Fibroblast of skin of back (primary cell): ENCODE data around the gene SPAG16.
"Not testable (repeated sequence)": the region's sequence is repeated elsewhere in the genome, so short reads cannot be mapped to it uniquely, and the experiment has no call there.

Experiments
- DNase-seq: peaks from one replicate; pipeline ENCODE4 v3.0.0-alpha.2; 2013

Gene SPAG16

DNA sequence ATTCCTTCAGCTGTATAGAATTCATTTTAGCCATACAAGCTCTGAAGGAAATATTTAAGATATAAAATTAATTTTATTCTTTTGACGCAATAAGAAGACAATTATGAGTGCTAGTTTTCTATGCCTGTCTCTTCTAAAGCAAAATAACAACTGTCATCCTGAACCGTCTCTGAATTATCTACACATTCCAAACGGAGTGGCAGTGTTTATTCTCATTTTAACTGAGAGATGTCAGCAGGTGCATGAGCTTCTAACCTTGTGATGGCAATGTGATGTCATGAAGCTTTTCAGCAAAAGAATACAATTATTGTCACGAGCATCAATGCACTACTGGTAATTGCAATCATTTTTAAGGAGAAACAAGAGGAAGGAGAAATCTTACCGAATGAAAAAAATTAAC is 274.8 kb downstream of the SPAG16 start:
- no peak for DNase-seq

DNA sequence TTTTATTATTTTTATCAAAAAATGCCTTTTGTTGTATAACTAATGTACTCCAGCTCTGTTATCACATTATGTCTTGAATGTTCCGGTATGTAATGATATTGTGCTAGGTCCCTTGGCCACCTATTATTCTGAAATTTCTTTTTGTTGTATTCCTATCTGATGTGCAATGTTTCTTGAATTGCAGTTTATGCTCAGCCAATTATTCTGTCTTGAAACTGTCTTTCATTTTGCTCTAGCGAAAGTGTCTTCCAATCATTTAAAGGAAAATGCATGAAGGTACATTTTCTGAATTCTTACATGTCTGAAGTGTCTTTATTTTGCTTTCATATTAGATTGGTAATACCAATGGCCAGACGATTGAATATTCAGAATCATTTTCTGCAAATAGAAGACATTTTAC is 277.5 kb downstream of the SPAG16 start:
- DNase-seq = no peak

DNA sequence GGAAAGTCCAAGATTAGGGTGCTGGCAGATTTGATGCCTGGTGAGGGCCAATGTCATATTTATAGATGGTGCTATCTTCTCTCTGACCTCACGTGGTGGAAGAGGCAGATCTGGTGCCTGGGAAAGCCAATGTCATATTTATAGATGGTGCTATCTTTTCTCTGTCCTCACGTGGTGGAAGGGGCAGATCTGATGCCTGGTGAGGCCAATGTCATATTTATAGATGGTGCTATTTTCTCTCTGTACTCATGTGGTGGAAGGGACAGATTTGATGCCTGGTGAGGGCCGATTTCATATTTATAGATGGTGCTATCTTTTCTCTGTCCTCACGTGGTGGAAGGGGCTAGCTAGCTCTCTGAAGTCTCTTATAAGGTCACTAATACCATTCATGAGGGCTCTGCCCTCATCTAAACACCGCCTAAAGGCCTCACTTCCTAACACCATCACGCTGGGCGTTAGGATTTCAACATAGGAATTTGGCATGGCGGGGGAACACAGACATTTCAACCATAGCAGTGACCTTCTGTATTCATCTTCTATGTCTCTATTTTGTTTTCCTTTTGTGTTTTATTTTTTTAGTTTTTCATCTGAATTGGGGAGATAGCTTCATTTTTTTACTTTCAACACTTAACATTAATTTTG is 278.4 kb downstream of the SPAG16 start:
- no peak for DNase-seq

GRCh38 chr2:213566846-213567245 is 282.6 kb downstream of the SPAG16 start:
- no peak for DNase-seq

DNA sequence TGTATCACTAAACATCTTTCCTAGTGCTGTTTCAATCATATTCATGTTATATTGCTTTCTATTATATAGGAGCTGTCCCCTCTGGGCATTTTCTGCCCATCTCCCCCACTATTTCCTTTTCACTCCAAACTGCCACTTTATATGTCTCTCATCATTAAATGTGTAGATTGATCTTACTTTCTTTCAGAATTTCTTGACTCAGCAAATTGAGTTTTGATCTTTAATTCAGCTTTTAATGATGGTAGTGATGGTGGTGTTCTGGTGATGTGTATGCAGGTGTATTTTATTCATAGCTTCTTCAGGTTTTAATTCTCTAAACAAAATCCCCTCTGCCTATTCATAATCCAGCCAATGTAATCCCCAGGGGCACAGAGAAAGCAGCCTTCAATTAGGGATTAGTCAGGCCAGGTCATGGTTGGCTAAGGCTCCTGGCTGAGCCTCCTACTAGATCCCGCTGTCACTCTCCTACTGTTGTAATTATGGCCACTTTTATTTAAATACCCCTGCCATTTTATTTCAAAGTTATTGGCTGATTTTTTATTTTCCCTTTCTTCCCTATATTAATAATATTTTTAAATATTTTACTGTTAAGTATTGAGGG is 325.4 kb downstream of the SPAG16 start:
- DNase-seq = no peak

DNA sequence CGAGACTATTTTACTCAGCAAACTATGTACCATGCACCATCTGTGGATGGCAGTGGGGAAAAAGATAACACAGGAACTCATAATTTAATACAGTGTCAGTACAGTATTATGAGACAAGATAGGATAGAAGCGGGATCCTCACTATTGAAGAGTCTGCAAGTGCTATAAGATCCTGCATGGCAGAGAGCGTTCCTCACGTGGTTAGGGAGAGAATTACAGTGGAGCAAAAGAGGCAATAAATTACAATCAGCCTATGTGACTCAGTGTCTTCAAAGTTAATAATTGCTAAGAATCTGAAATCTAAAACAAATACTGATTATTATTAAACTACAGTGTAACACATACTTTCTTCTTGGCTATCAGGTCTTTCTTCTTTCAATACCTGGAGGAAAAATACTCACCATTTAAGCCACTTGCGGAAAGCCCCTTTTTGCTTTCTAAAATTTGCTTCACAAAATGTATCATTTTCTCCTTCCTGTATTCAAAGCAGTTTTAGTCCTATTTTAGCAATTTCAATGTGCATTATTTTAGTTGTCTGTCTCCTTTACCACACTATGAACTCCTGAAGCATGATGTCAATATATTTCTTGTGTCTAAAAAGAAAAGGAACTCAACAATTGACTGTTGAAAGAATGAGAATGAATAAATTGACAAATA is 342.9 kb downstream of the SPAG16 start:
- no peak for DNase-seq

DNA sequence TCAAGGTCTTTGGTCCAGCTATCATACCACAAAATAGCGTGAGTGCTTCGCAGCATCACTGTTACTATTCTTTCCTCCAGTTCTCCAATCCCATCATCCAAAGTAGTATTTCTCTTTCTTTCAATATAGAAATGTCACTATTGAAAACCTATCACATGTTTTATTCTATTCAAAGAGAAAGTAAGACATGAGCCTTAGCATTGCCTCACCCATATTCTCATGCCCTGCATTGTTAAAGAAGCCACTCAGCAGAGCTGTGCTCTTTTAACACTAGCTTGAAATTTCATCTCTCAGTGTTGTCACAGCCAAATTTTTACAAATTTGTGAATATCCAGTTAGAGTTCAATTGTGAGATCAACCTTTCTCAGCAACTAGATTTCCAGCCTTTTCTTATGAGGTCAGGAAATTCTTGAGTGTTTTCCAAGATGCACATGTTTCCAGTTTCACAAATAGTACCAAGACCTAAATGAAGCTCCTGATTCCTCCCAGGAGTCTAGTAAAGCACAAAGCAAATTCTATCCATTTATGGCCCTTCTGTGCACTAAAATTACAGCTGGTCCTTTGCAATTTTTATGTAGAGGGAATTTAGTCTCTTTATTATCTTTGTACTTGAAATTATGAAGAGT is 343.7 kb downstream of the SPAG16 start:
- DNase-seq = no peak

DNA sequence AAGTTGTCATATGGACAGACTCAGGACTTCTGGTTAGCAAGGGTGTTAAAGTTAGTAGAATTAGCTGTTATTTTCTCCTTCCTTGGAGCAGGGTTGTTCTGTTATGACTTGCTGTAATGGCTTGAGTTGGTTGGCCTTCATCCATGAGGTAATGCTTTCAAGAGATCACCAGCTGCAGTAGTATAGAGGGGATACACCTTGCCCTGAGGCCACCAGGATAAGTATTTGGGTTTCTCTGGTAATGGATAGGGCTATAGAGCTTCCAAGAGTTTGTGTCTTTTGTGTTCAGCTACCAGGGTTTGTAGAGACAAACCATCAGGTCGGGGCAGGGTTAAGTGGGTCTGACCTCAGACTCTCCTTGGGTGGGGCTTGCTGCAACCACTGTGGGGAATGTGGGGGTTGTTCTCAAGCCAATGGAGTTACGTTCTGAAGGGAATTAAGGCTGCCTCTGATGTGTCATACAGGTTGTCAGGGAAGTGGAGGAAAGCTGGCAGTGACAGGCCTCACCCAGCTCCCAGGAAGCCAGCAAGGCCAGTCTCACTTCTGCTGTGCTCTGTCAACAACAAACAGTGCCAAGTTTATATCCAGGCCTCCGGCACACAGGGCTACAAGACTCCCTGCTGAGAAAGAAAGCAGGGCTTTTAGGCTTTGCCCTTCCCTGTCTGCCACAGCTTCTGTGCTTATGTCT is 356.6 kb downstream of the SPAG16 start:
- no peak for DNase-seq

DNA sequence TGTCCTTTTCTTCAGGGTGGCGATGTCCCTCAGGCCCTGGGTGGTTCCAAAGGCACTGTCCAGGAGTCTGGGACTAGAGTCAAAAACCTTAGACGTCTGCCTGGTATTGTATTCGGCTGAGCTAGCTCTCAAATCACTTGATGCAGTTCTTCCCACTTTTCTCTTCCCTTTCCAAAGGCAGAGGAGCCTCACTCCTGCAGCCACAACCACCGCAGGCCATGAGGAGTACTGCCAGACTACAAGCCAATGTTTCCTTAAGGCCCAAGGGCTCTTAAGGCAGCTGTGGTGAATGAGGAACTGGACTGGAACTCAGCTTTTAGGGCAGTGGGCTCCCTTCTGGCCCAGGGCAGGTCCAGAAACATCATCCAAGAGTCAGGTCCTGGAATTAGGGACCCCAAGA is 360.7 kb downstream of the SPAG16 start:
- DNase-seq = no peak

DNA sequence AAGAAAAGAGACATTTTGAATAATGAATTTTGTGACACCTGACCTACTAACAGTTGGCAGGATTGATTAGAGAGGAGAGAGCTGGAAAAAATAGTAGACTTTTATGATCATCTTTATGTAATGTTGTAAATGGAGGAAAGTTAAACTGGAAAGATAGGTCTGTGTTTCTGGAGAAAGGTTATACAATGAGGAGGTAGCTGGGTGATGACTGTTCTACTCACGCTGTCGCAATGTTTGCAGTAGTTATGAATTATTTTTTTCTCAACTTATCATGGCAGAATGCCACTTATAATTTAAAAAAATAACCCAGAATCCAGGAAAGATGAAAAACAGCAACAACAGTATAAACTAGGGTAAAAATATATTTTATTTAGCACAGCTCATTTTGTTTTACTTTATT is 364.9 kb downstream of the SPAG16 start:
- DNase-seq = no peak

DNA sequence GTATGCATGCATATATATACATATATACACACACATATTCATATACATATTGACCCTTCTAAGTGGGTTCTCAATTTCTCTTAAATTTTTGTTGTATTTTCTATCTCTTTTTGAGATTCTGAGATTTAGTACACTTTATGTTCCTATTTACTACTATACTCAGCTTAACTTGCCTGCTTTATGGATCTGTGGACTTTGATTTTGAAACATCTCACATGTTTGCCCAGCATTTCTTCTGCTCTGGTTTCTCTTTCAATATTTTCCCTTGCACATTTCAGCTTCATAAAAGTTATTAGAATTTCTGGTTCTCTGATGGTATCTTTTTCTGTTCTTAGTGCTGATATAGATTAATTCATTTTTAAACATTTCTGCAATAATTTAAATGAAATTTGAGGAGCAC is 380.6 kb downstream of the SPAG16 start:
- DNase-seq = no peak

GRCh38 chr2:213669657-213670056 is 385.4 kb downstream of the SPAG16 start:
- DNase-seq = no peak

DNA sequence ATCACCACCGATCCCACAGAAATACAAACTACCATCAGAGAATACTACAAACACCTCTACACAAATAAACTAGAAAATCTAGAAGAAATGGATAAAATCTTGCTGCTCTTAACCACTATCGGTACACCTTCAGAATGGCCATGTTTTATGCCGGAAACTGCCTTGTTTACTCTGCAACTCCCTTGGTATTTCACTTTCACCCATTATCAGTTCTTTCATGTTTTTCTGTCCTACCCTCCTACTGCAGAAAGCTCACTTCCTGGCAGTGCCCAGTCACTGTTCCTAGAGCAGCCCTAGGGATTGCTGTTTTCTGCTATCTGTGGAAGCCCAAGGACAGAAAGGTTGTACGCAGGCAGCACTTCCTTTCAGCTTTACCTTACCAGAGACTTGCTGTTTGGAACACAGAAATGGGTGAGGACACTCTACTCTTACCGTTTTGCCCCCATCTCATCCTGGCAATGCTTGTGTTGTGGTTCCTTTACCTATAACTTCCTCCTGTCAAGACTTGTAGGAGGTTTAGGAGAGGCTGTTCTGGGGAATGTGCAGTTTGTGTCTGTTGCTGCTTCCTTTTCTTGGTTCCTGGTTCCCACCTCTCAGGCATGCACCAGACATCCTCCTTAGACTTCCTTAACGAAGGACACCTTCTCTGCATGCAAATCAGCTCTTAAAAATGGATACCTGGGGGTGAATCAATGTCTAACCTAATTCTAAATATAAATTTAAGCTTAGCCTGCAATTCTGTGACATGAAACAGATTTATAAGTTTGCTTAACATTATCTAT is 394.4 kb downstream of the SPAG16 start:
- no peak for DNase-seq

DNA sequence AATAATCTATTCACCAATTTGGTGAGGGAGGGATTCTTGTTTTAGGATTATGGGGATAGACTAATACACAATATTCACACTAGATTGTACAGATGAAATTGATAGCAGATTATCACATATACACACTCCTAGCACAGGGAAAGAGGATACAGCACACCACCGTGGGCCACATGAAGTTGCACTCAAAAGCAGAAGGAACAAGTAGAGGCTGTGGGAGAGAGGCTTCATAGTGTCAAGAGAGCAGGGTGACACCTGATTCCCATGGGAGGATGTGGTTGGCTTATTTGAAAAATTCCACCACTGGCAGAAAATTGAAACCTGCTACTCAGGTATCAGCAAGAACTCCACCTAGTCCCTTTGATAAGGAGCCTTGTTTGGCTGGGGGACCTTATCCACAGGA is 395.6 kb downstream of the SPAG16 start:
- no peak for DNase-seq

- no peak for DNase-seq
Measured at GRCh38 chr2:213682276-213682675, 398.0 kb downstream of the SPAG16 start.

GRCh38 chr2:213688133-213688532 is 403.9 kb downstream of the SPAG16 start:
- DNase-seq = no peak

- not testable (repeated sequence) for DNase-seq
Measured at GRCh38 chr2:213688825-213689224, 404.6 kb downstream of the SPAG16 start.

DNA sequence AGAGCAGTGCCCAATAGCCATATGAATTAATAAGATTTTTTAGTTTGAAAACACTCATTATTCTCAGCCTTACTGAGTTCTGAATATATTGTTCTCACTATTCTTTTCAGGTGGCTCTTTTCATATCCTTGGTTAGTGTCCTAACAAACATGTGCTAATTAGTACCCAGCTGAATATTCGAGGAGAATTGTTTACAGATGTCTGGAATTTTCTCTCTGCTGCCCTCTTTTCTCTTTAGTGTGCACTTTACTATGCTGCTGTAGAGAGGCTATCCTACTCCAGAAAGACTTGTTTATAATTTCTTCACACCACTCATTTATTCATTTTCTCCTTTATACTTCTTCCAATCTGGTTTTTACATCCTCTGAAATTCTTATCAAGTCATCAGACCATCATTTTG is 405.3 kb downstream of the SPAG16 start:
- no peak for DNase-seq

GRCh38 chr2:213691351-213691750 is 407.1 kb downstream of the SPAG16 start:
- DNase-seq = no peak

- no peak for DNase-seq
Measured at GRCh38 chr2:213696442-213696841, 412.2 kb downstream of the SPAG16 start.

DNA sequence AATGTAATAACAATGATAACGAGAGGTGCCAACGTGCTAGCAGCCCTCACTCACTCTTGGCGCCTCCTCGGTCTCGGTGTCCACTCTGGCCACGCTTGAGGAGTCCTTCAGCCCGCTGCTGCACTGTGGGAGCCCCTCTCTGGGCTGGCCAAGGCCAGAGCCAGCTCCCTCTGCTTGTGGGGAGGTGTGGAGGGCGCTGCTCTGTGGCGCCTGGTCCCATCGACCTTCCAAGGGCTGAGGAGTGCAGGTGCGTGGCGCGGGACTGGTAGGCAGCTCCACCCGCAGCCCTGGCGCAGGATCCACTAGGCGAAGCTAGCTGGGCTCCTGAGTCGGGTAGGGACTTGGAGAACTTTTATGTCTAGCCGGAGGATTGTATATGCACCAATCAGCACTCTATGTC is 417.1 kb downstream of the SPAG16 start:
- not testable (repeated sequence) for DNase-seq

GRCh38 chr2:213703406-213704098 is 419.3 kb downstream of the SPAG16 start:
- no peak for DNase-seq
